ENCODE results near the gene KLF11.

Gene KLF11

GRCh38 chr2:9999693-10000092, 43.7 kb upstream of the KLF11 start:
- DNase-seq (ENCODE audit: low read depth), result no peak
- no peak for TF ChIP-seq CTCF (IDR thresholded peaks at IDR 0.05; ENCODE audit: insufficient read depth, low read depth, low read length, missing control alignments)

GRCh38 chr2:10000541-10000940, 42.8 kb upstream of the KLF11 start:
- DNase-seq (ENCODE audit: low read depth), result no peak
- H3K4me3 ChIP-seq (ENCODE audit: low read length), result no peak overlapping the region
- TF ChIP-seq CTCF (IDR thresholded peaks at IDR 0.05; ENCODE audit: insufficient read depth, low read depth, low read length, missing control alignments), result no peak

More at GRCh38 chr2:9999693-10000092, 43.7 kb upstream of the KLF11 start:
- no peak overlapping the region for H3K4me3 ChIP-seq (ENCODE audit: low read length)

GRCh38 chr2:10001586-10001985, 41.8 kb upstream of the KLF11 start:
- TF ChIP-seq CTCF (IDR thresholded peaks at IDR 0.05; ENCODE audit: insufficient read depth, low read depth, low read length, missing control alignments), result no peak
- no peak for DNase-seq (ENCODE audit: low read depth)
- H3K4me3 ChIP-seq (ENCODE audit: low read length), result no peak overlapping the region

GRCh38 chr2:10002109-10002508, 41.2 kb upstream of the KLF11 start:
- DNase-seq (ENCODE audit: low read depth), result no peak
- H3K4me3 ChIP-seq (ENCODE audit: low read length), result no peak overlapping the region
- TF ChIP-seq CTCF (IDR thresholded peaks at IDR 0.05; ENCODE audit: insufficient read depth, low read depth, low read length, missing control alignments), result no peak

- no peak overlapping the region for H3K4me3 ChIP-seq (ENCODE audit: low read length)
- DNase-seq (ENCODE audit: low read depth), result no peak
- TF ChIP-seq CTCF (IDR thresholded peaks at IDR 0.05; ENCODE audit: insufficient read depth, low read depth, low read length, missing control alignments), result no peak
Measured at GRCh38 chr2:10002681-10003080, 40.7 kb upstream of the KLF11 start.

GRCh38 chr2:10003206-10004125, 39.9 kb upstream of the KLF11 start:
- TF ChIP-seq CTCF (IDR thresholded peaks at IDR 0.05; ENCODE audit: insufficient read depth, low read depth, low read length, missing control alignments), result no peak
- no peak for DNase-seq (ENCODE audit: low read depth)
- H3K4me3 ChIP-seq (ENCODE audit: low read length), result no peak overlapping the region

- no peak for DNase-seq (ENCODE audit: low read depth)
- no peak for TF ChIP-seq CTCF (IDR thresholded peaks at IDR 0.05; ENCODE audit: insufficient read depth, low read depth, low read length, missing control alignments)
- no peak overlapping the region for H3K4me3 ChIP-seq (ENCODE audit: low read length)
Measured at GRCh38 chr2:10004401-10004800, 38.9 kb upstream of the KLF11 start.

Measured in epithelial cell of esophagus (primary cell).